Middle frontal gyrus (tissue), 1 donor: ENCODE results near the gene PEX14.

ENCODE experiments used
- DNase-seq: peaks from one replicate; pipeline ENCODE4 v3.0.0-alpha.2; 2015; ENCODE audit warnings: low spot score; ENCODE audit errors: extremely low spot score

The PEX14 gene

GRCh38 chr1:10631811-10632593 is 157.3 kb downstream of the PEX14 start:
- no peak for DNase-seq

DNA sequence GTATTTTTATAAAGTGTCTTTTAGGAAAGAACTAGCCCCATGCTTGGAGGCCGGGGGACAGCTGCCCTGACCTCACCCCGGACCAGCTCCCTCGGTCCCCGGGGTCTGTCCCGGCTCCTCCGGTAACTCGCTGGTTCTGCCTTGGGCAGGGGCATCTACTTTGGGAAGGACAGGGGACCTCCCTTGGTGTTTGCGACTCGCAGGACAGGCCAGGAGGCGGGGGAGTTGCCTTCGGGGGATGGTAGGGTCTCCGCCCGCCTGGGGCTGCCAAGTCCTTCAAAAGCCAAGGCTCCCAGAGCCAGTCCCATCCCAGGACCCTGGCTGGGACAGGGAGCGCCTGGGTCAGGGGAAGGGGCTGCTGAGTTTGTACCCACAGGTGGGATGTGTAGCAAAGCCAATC is 157.9 kb downstream of the PEX14 start:
- no peak for DNase-seq

GRCh38 chr1:10633416-10633815 is 158.7 kb downstream of the PEX14 start:
- DNase-seq, result no peak

DNA sequence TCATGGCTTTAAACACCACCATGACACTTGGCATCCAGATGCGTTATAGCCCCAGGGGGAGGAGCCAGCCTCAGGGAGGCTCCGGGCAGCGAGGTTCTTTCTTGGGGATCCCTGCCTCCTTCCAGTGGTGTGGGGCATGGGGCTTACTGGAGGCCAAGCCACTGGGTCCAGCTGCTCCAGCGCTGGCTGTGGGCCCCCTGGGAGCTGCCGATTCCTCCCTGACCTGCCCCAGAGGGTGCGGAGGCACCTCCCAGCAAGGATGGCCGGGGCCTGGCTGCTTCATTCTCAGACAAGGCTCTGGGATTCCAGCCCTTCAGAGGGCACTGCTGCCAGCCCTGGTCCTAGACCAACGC is 159.3 kb downstream of the PEX14 start:
- DNase-seq, result no peak

DNA sequence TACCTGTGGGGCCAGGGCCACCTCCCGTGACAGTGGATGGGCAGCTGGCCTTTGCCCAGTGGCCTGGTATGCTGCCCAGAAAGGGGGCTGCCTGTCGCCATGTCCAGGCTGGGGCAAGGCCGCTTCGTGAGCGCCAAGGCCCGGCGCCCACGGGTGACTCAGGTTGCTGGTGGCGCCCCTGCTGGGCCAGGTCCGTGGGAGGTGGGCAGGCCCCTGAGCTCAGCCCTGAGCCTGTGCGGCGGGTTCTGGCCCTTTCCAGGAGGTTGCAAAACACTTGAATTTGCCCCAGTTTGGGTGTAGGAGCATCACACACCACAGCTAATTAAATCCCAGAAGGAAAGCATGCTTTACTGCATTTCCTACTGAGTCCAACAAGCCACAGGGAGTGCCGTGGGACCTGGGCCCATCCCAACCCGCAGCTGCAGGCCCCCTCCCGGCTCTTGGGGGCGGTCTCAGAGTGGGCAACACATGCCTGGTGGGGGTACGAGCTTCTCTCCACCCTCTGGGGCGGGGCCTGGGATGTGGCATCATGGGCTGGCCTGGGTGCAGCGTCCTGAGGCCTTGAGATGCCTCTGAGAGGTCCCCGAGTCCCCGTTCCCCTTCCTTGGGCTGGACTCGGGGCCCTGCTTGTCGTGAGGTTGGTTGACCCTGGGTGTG is 159.8 kb downstream of the PEX14 start:
- DNase-seq, result no peak

DNA sequence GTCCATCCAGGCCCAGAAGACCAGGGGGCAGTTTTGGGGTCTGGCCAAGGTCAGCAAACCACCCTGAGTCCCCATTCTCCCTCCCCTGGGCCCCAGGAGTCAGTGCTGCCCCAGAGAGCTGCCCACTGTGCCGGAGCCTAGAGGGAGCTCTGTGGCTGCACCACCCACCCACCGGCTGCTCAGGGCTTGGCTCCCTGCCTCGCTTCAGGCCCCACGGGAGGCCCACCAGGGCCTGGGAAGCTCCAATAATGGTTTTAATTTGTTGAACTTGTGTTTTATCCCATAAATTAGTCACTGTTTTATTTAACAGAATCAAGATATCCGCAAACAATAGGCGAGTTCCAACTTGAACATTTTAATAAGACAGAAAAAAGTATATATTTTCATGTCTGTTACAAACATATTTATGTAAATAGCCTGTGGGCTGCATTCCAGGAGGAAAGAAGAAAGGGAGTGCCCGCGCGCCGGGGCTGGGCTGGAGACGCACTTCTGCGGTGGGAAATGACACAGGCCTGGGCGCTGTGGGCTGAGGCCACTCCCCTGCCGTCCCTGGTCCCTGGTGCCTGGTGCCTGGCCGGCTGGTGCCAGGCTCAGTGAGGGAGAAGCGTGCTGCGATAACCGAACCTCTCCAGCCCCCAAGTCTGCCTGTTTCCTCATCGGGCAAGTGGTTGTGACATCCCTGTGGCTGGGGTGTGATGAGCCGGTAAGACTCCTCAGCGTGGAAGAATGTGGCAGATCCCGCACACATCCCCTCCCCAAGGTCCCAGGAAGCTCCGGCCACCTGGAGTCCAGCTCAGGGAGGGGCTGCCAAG is 160.5 kb downstream of the PEX14 start:
- DNase-seq, result no peak

DNA sequence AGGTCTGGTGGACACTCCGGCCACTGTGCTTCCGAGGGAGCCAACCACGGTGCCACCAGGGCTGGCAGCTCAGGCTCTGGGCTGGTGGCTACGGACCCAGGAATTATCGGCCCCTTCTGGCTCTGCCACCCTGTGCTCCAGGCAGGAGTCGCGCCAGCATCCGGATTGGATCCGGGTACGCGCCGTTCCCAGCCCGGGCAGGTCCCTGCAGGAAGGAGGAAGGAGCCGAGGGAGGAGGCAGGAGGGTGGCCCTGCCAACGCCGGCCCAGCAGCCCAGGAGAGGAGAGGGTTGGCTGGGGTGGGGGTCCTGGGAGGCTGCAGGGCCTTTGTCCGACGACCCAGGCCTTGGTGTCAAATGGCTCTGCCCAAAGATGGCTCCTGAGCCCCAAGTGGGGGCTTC is 161.2 kb downstream of the PEX14 start:
- no peak for DNase-seq

- no peak for DNase-seq
Measured at GRCh38 chr1:10637400-10637799, 162.7 kb downstream of the PEX14 start.

DNA sequence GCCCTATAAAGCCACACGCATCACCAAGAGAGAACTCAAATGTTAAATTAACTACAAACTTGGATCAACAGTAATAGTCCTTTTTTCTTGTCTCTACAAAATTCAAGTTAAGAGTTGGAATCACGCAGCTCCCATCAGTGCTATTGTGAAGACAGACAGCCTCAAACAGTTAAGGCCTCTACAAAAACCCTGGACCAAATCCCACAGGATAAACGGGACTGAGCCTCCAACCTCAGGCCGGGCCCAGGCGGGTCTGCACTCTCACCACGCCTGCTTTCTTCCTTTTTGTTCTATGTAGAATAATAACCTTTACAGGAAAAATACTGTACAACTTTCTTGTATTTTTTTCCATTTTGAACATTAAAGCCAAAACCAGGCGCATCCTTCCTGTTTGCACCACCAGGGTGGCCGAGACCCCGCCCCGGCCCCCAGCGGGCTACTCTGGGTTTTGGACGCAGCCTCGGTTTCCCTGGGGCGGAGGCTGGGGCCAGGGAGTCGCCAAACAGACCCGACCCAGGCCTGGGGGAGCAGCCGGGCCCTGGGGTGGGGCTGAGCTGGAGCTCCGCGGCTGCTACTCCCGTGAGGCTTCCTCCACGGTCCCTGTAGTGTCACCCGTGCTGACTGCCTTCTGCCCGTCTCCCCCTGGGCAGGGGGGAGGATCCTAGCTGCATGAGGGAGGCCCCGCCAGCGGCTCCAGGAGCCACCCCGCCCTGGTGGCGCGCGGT is 163.2 kb downstream of the PEX14 start:
- DNase-seq, result no peak

DNA sequence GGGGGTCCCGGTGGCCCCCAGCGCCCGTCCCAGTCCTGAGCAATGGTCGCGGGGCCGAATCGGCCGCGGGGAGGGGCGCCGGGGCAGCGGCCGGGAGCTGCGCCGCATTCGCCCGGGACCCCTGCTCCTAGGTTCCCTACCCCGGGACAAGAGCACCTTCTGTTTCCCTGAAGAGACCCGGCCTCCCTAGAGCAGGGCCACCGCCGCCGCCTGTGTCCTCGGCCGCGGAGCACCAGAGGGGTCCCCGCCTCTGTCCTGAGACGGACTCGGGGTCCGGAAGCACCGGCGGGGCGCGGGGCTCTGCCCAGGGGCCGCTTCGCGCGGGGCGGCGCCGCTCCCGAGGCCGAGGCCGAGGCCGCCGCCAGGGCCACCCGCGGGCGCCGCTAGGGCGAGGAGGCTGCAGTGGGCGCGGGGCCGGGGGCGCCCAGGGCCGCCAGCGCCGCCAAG is 163.8 kb downstream of the PEX14 start:
- no peak for DNase-seq

DNA sequence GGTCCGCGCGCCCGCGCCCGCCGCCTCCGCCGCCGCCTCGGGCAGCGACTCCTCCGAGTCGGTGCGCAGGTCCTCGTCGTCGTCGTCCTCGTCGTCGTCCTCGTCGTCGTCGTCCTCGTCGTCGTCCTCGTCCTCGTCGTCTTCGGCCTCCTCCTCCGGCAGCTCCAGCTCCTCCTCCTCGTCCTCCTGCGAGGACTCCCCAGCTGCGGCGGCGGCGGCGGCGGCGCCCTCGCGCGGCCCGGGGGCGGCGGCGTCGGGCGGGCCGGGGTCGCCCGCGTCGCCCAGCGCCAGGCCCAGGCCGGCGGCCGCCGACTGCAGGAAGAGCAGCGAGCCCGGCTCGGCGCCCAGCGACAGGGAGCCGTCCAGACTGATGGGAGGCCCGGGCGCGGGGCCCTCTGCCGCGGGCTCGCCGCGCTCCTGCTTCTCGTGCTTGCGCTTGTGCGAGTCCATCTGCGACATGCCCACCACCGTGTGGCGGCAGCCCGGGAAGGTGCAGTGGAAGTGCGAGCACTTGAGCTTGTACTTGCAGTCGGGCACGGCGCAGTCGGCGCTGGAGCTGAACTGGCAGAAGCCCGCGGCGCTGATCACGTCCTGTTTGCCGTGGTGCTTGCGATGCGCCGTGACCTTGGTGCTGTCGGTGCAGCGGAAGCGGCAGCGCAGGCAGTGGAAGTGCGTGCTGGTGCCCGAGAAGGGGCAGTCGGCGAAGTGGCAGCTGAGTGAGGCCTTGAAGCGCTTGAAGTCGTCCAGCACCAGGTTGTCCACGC is 164.4 kb downstream of the PEX14 start:
- DNase-seq, result no peak

DNA sequence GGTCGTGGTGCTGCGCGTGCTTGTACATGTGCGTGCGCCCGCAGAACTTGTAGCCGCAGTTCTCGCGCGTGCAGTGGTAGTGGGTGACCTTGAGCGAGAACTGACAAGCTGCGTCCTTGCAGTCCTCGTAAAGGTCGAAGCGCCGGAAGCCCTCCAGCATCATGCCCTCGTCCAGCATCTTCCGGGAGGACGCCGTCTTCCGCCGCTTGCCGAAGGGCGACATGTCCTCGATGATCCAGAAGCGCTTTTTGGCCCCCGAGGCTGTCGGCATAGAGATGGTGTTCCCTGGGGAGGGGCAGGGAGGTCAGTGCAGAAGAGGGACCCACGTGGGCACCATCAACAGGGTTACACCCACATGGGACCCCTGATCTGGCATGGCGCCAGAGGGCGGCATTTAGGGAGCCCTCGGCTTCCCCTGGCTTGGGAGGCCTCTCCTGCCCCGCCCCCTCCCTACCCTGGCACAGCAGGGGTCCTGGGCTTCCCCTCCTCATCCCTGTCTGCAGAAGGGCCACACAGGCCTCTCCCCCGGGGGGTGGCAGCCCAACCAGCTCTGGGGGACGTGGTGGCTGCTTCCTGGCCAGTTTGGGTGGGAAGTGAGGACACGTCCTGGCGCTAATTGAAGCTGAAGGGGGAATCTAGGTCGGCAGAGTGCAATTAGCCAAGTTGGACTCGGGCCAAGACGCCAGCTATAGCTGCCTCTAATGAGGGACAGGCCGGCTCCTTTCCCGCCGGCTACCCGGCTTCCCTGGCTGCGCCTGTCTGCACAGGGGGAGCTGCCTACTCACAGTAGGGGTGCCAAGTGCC is 165.2 kb downstream of the PEX14 start:
- DNase-seq, result no peak

- no peak for DNase-seq
Measured at GRCh38 chr1:10640843-10641553, 166.2 kb downstream of the PEX14 start.

GRCh38 chr1:10641976-10642375 is 167.2 kb downstream of the PEX14 start:
- DNase-seq, result no peak

GRCh38 chr1:10642403-10643080 is 167.8 kb downstream of the PEX14 start:
- DNase-seq, result no peak

- no peak for DNase-seq
Measured at GRCh38 chr1:10643607-10644306, 169.0 kb downstream of the PEX14 start.

- no peak for DNase-seq
Measured at GRCh38 chr1:10644307-10645128, 169.8 kb downstream of the PEX14 start.
